ENCODE results near the gene KLF13. TPM values are rescaled to one million over a fixed set of nuclear protein-coding genes. Genes with fewer than 3 reads are reported as not detected.

KLF13 gene
- total RNA-seq, 1 experiment from 2014 or later, result 14.1 TPM

- H3K4me1 Mint-ChIP-seq (ENCODE audit: low read depth, unreplicated experiment), result no peaks in the 10 kb centered on the region
- CTCF ChIA-PET, result no interaction called here
- no peak for TF ChIP-seq CTCF (IDR thresholded peaks at IDR 0.05; ENCODE audit: unreplicated experiment)
- no peak overlapping the region for H3K4me3 Mint-ChIP-seq (ENCODE audit: low read depth, unreplicated experiment)
- intact Hi-C loops (cut with micrococcal nuclease; ENCODE audit: unreplicated experiment), result no loop called here
- BruUV-seq (replicated peaks), result no TSS peak
- H3K9me3 Mint-ChIP-seq (ENCODE audit: low read depth, unreplicated experiment), result peaks cover 3% of the 10 kb centered on the region
- no peaks in the 10 kb centered on the region for H3K27me3 Mint-ChIP-seq (ENCODE audit: unreplicated experiment)
- DNase-seq, result no peak
- no peaks in the 10 kb centered on the region for H3K36me3 Mint-ChIP-seq (ENCODE audit: insufficient read depth, unreplicated experiment)
- H3K27ac Mint-ChIP-seq (ENCODE audit: unreplicated experiment), result no peak overlapping the region
These were observed 40.8 kb upstream of the KLF13 start for GRCh38 chr15:31285772-31286261.

- no peaks in the 10 kb centered on the region for H3K27me3 Mint-ChIP-seq (ENCODE audit: unreplicated experiment)
- no peak overlapping the region for H3K27ac Mint-ChIP-seq (ENCODE audit: unreplicated experiment)
- intact Hi-C loops (cut with micrococcal nuclease; ENCODE audit: unreplicated experiment), result no loop called here
- CTCF ChIA-PET, result no interaction called here
- no peak overlapping the region for H3K4me3 Mint-ChIP-seq (ENCODE audit: low read depth, unreplicated experiment)
- BruUV-seq (replicated peaks), result no TSS peak
- peaks cover 3% of the 10 kb centered on the region for H3K9me3 Mint-ChIP-seq (ENCODE audit: low read depth, unreplicated experiment)
- no peak for DNase-seq
- H3K4me1 Mint-ChIP-seq (ENCODE audit: low read depth, unreplicated experiment), result no peaks in the 10 kb centered on the region
- no peak for TF ChIP-seq CTCF (IDR thresholded peaks at IDR 0.05; ENCODE audit: unreplicated experiment)
- no peaks in the 10 kb centered on the region for H3K36me3 Mint-ChIP-seq (ENCODE audit: insufficient read depth, unreplicated experiment)
These were observed 35.5 kb upstream of the KLF13 start for GRCh38 chr15:31291048-31291578.

GRCh38 chr15:31292391-31293015 lies 34.1 kb upstream of the KLF13 start:
- BruUV-seq (replicated peaks), result no TSS peak
- DNase-seq, result no peak
- Mint-ChIP-seq H3K36me3 (ENCODE audit: insufficient read depth, unreplicated experiment) (no peaks in the 10 kb centered on the region), H3K4me3 (ENCODE audit: low read depth, unreplicated experiment) (no peak overlapping the region), H3K9me3 (ENCODE audit: low read depth, unreplicated experiment) (no peaks in the 10 kb centered on the region), H3K27ac (ENCODE audit: unreplicated experiment) (no peak overlapping the region), H3K4me1 (ENCODE audit: low read depth, unreplicated experiment) (no peaks in the 10 kb centered on the region), H3K27me3 (ENCODE audit: unreplicated experiment) (no peaks in the 10 kb centered on the region)
- CTCF ChIA-PET, result no interaction called here
- TF ChIP-seq CTCF (IDR thresholded peaks at IDR 0.05; ENCODE audit: unreplicated experiment), result no peak
- intact Hi-C loops (cut with micrococcal nuclease; ENCODE audit: unreplicated experiment), result no loop called here

GRCh38 chr15:31293655-31294054 lies 33.0 kb upstream of the KLF13 start:
- TF ChIP-seq CTCF (IDR thresholded peaks at IDR 0.05; ENCODE audit: unreplicated experiment), result no peak
- CTCF ChIA-PET, result no interaction called here
- H3K9me3 Mint-ChIP-seq (ENCODE audit: low read depth, unreplicated experiment), result no peaks in the 10 kb centered on the region
- BruUV-seq (replicated peaks), result no TSS peak
- no peak for DNase-seq
- no peak overlapping the region for H3K27ac Mint-ChIP-seq (ENCODE audit: unreplicated experiment)
- H3K27me3 Mint-ChIP-seq (ENCODE audit: unreplicated experiment), result no peaks in the 10 kb centered on the region
- H3K36me3 Mint-ChIP-seq (ENCODE audit: insufficient read depth, unreplicated experiment), result no peaks in the 10 kb centered on the region
- no peaks in the 10 kb centered on the region for H3K4me1 Mint-ChIP-seq (ENCODE audit: low read depth, unreplicated experiment)
- intact Hi-C loops (cut with micrococcal nuclease; ENCODE audit: unreplicated experiment), result no loop called here
- H3K4me3 Mint-ChIP-seq (ENCODE audit: low read depth, unreplicated experiment), result no peak overlapping the region
